Inferior parietal cortex (tissue), 1 donor: Measurements from ENCODE around the gene WDFY4.
"Not testable (repeated sequence)": the region's sequence is repeated elsewhere in the genome, so short reads cannot be mapped to it uniquely, and the experiment has no call there.

ENCODE experiments used
- DNase-seq: peaks from one replicate; pipeline ENCODE4 v3.0.0-alpha.2; 2016; ENCODE audit errors: extremely low spot score

The WDFY4 gene, protein sequence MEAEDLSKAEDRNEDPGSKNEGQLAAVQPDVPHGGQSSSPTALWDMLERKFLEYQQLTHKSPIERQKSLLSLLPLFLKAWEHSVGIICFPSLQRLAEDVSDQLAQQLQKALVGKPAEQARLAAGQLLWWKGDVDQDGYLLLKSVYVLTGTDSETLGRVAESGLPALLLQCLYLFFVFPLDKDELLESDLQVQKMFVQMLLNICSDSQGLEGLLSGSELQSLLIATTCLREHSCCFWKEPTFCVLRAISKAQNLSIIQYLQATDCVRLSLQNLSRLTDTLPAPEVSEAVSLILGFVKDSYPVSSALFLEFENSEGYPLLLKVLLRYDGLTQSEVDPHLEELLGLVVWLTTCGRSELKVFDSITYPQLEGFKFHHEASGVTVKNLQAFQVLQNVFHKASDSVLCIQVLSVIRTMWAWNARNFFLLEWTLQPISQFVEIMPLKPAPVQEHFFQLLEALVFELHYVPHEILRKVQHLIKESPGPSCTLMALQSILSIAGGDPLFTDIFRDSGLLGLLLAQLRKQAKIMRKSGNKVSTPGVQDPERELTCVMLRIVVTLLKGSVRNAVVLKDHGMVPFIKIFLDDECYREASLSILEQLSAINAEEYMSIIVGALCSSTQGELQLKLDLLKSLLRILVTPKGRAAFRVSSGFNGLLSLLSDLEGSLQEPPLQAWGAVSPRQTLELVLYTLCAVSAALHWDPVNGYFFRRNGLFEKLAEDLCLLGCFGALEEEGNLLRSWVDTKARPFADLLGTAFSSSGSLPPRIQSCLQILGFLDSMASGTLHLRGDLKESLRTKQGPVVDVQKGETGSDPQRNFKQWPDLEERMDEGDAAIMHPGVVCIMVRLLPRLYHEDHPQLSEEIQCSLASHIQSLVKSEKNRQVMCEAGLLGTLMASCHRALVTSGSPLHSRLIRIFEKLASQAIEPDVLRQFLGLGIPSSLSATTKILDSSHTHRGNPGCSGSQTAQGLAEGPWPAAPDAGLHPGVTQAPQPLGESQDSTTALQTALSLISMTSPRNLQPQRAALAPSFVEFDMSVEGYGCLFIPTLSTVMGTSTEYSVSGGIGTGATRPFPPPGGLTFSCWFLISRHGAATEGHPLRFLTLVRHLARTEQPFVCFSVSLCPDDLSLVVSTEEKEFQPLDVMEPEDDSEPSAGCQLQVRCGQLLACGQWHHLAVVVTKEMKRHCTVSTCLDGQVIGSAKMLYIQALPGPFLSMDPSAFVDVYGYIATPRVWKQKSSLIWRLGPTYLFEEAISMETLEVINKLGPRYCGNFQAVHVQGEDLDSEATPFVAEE (N-terminal part only)

DNA sequence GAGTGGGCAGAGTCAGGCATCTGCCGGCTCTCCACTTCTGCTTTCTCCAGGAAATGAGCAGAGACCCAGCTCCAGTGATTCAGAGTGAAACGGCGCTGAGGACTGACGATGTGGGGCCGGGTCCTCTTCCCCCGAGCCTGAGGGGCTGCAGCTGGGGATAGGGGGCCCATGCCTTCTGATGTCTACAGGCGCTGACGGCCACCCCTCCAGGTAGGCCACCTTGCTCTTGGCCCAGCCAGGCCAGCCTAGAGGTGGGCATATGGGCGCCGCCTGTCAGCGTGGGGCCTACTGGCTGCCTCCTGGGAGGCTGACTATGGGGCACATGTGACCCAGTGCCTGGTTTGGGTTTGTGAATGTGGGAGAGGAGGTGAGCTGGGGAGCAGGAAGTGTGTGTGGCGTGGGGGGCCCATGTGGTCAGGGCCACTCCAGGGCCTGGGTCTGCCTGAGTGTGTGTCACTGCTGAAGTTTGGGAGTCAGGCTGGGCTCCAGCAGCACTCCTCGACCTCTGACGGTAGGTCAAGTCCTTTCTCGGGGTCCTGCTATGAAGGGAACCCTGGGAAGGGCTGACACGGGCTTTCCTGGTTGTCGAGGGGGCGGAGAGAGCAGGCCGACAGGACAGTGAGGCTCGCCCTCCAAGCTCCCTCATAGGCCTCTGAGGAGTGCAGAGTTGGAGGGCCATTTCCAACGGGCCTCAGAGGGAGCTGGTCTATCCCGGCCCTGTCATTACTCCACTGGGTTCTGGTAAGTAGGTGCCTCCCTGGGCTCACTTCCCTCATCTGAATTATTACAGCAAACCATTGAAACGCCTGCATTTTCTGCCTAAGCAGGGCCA lies at the start of gene WDFY4:
Gene WDFY4 (plus strand): TSS at position 82 of the 832 bp plus-strand sequence. CDS start 24,860 bp downstream, outside the sequence.
- DNase-seq, result no peak

DNA sequence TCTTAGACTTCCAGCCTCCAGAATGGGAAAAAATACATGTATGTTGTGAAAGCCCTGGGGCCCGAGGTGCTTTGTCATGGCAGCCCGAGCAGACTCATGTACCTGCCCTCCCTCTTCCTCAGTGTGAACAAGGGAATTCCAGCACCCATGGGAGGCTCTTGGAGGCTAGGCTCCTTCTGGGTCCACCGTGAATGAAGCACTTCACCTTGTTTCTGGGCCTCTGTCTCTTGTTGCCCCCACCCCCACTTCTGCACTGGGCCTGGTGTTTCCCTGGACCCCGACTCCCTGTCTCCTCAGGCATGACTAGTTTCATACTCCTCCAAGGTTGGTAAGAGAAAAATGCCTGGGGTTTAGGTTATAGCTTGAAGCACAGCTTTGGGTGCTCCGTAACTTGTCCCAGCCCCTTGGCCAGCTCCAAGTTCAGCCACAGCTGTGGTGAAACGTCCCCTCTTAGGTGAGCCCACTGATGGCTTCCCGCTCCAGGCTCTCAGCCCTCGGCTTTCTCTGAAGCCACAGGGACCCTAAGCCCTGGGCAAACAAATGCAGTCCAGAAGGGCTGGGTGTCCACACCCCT lies 49.6 kb upstream of the WDFY4 start:
- DNase-seq, result no peak

- DNase-seq, result no peak
Observed at GRCh38 chr10:48636231-48636630, 48.4 kb upstream of the WDFY4 start.

- DNase-seq, result no peak
Observed at GRCh38 chr10:48636901-48637300, 47.8 kb upstream of the WDFY4 start.

DNA sequence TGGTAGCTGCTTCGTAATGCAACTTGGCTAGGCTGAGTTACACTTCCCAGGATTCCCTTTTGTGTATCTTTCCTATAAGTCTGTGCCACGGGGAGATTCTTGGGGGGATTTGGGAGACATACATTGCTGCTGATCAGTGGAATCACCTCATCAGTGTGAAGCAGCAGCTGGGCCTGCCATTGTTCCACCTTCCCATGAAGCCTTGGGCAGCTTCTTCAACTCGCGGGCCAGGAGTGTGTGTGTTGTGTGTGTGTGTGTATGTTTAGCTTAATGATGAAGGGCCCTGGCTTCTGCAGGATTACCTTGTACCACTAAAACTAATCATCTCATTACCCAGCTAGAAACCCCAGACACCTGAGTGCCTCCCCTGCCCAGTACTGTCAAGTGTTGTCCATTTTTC lies 46.5 kb upstream of the WDFY4 start:
- DNase-seq, result no peak

DNA sequence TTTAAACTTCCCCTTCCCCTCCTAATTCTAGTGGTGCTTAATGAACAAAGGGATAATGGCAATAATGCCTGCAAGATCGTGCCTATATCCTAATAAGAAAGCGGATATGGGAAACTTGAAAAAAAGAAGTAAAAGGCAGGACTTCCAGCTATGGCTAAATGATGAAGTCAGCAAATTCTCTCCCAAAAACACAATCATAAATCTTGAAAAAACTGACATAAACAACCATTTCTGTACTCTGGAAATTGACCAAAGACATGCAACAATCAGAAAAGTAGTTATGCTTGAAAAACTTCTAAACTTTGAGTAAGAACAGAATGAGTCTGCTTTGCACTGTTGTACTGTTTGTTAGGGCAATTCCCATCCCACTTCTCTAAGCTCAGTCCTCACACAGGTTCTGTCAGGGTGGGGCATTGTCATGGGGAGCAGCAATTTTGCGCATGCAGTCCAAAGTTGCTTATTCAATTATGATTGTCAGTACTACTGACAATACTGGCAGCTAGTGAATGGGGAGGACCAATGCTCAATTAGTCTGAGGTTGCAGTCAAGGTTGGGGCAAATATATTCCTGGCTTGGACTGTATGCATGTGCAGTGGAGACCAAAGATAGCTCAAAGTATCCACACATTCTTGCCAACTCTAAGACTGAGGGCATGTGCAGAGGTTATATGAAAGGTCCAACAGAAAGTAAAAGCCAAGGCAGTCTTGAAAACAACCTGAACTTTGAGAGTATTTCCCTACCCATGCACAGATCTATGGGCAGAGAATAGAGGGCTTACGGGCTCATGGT lies 45.7 kb upstream of the WDFY4 start:
- no peak for DNase-seq

- DNase-seq, result no peak
Observed at GRCh38 chr10:48639632-48640031, 45.0 kb upstream of the WDFY4 start.

- DNase-seq, result no peak
Observed at GRCh38 chr10:48640326-48640725, 44.3 kb upstream of the WDFY4 start.

DNA sequence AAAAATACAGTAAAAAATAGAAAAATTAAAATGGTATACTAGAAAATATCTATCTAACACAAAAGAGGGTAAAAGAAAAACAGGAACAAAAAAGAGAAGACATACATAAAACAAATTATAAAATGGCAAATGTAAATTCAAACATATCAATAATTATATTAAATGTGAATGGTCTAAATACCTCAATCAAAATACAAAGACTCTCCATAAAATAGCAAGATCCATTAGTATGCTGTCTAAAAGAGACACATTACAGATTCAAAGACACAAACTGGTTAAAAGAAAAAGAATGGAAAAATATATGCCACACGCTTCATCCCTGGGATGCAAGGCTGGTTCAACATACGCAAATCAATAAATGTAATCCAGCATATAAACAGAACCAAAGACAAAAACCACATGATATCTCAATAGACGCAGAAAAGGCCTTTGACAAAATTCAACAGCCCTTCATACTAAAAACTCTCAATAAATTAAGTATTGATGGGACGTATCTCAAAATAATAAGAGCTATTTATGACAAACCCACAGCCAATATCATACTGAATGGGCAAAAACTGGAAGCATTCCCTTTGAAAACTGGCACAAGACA lies 43.5 kb upstream of the WDFY4 start:
- not testable (repeated sequence) for DNase-seq

- no peak for DNase-seq
Observed at GRCh38 chr10:48645600-48645999, 39.1 kb upstream of the WDFY4 start.

GRCh38 chr10:48647073-48647472 lies 37.6 kb upstream of the WDFY4 start:
- not testable (repeated sequence) for DNase-seq

DNA sequence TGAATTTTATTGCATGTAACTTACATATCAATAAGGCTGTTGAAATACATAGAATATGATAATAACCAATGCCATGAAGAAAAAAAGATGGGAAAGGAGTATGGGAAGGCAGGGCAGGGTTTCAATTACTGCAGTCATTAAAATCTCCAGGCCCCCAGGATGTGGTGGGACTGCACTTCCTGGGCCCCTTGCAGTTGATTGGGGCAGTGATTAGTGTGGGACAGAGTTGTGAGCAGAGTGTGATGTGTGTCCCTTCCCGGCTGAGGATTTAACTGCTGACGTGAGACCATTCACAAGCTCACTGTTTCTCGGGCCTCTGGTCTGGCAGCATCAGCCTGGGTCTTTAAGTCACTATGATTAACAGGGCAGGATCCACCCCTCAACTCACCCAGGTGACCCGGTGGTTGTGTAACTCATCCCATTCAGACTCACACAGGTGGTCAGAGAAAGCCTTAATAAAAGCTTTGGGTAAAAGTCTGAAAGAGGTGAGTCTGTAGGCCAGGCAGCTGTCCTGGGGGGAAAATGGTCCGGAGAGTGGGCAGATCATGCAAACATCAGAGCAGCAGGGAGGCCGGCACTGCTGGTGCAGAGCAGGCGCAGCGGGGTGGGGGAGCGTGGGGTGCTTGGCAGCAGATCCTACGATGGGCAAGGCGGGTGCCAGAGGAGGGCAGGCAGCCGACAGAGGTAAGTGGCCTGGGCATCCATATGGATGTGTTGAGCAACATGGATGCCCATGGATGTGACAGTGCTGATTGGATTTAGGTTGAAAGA lies 36.3 kb upstream of the WDFY4 start:
- no peak for DNase-seq

DNA sequence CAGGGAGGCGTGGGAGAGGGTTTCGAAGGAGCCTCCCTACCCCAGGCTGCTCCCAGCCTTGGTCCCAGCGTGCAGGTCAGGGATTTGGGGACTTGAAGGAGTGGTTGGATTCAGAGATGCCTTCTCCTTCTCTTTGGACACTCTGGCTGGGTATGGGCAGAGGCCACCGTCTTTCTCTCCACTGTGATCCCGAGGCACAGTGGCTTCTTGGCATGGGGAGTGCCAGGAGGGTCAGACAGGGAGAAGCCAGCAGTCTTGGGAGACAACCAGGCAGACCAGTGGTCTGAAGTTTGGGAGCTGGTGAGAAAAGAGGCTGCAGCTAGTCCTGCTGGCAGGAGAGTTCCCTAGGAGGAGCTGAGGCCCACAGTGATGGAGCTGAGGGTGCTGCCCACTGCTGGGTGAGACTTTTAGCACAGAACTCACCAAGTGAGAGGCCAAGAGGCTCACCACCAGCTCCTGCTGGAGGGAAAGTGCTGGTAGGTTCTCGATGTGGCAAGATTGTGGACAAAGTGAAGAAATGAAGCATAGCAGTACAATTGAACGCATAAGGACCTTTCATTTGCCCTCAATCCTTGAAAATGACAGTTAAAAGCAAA lies 35.2 kb upstream of the WDFY4 start:
- no peak for DNase-seq

GRCh38 chr10:48651293-48651692 lies 33.4 kb upstream of the WDFY4 start:
- DNase-seq, result no peak

GRCh38 chr10:48651839-48652238 lies 32.8 kb upstream of the WDFY4 start:
- no peak for DNase-seq

DNA sequence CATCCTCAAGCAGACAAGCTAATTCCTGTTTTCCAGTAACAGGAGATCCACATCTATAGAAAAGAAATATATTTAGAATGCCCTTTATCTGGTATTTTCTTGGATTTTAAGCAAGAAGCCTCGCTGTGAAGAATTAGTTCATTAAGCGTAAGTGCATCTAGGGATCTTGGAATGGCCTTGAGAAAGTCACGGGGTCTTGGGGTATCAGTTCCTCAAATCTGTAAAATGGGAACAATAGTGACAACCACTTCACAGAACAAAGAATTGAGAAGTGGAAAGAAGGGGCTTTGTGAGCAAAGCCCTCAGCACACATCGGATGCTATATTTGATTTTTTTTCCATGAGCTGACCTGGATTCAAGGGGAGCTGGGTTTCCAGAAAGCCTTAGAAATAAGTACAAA lies 32.3 kb upstream of the WDFY4 start:
- no peak for DNase-seq

DNA sequence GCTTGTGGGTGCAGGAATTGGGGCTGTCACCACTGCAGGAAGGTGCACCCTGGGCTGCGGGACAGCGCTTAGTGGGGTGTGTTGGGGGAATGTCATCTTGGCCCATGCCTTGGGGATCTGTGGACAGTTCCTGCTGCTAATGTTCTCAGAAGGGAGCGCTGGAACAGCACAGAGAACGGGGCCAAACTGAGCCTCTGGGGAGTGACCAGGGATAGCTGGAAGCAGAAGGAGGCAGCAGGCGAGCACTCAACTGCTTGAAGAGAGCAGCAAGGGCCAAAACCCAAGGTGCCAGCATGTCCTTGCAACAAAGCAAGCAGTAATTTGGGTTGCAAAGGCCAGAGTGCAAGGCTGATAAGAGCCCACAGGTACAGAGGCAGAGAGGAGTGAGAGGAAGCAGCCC lies 31.3 kb upstream of the WDFY4 start:
- DNase-seq, result no peak

DNA sequence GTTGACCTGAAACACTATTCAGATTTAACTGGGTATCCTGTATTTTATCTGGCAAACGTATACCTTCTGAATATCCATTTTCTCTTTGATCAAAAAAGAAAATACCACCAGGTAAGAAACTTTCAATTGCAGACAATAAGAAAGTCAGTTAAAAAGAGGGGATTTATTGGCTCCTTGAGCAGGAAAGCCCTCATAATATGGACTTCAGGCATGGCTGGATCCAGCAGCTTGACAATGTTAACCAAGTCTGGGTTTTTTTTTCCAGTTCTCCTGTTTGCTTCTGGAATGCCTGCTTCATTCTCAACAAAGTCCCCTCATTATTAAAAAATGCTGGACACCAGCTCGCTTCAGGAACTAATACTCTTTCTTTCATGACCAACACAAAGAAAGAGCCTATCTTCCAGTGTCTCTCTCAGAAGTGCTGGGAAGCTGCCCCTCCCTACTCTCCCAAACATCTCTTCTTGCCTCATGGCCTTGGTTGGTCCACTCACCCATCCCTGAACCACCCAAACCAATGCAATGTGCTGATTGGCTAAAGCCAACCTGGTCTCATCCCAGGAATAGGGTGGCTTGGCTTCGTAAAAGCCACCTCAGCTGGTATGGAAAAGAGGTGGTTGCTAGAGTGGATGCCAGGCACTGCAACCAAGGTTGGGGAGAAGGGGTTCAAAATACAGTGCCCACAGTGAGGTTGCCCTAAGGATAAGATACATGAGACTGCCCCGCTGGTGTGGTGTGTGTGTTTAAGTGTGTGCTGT lies 30.6 kb upstream of the WDFY4 start:
- DNase-seq, result no peak
